ENCODE measurements around the gene LAMC3. TPM values are rescaled to one million over a fixed set of nuclear protein-coding genes. Genes with fewer than 3 reads are reported as not detected.

Gene LAMC3
- total RNA-seq, 2 donors from 2014 or later = 0.55 to 156 TPM

- intact Hi-C loops (cut with DNase I) = no loop called here
- H3K27ac ChIP-seq = no peak overlapping the region
- TF ChIP-seq POLR2AphosphoS5 (IDR thresholded peaks at IDR 0.05) (no peak), POLR2A (IDR thresholded peaks at IDR 0.05) (no peak)
- TF ChIP-seq, protein P1, sequence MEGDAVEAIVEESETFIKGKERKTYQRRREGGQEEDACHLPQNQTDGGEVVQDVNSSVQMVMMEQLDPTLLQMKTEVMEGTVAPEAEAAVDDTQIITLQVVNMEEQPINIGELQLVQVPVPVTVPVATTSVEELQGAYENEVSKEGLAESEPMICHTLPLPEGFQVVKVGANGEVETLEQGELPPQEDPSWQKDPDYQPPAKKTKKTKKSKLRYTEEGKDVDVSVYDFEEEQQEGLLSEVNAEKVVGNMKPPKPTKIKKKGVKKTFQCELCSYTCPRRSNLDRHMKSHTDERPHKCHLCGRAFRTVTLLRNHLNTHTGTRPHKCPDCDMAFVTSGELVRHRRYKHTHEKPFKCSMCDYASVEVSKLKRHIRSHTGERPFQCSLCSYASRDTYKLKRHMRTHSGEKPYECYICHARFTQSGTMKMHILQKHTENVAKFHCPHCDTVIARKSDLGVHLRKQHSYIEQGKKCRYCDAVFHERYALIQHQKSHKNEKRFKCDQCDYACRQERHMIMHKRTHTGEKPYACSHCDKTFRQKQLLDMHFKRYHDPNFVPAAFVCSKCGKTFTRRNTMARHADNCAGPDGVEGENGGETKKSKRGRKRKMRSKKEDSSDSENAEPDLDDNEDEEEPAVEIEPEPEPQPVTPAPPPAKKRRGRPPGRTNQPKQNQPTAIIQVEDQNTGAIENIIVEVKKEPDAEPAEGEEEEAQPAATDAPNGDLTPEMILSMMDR (IDR thresholded peaks at IDR 0.05) = no peak
- no peaks in the 10 kb centered on the region for H3K4me1 ChIP-seq (replicated peaks)
- no peaks in the 10 kb centered on the region for H3K27me3 ChIP-seq (replicated peaks; ENCODE audit: insufficient read depth)
- no peaks in the 10 kb centered on the region for H3K9me3 ChIP-seq
- DNase-seq (ENCODE audit: low spot score) = no peak
- WGBS = 66% methylated on average over 25 of the region's 26 CpGs
- H3K4me3 ChIP-seq = no peak overlapping the region
- H3K36me3 ChIP-seq = no peaks in the 10 kb centered on the region
These were observed 17.8 kb upstream of the LAMC3 start for GRCh38 chr9:130990978-130991777.

- intact Hi-C loops (cut with DNase I) = no loop called here
- no peaks in the 10 kb centered on the region for H3K27me3 ChIP-seq (replicated peaks; ENCODE audit: insufficient read depth)
- 75% methylated on average over 19 of the region's 20 CpGs for WGBS
These were observed 16.9 kb upstream of the LAMC3 start for GRCh38 chr9:130991778-130992681.

GRCh38 chr9:130992682-130993032 is 16.3 kb upstream of the LAMC3 start:
- no peaks in the 10 kb centered on the region for H3K9me3 ChIP-seq
- TF ChIP-seq POLR2A (IDR thresholded peaks at IDR 0.05) = no peak
- no peak for TF ChIP-seq POLR2AphosphoS5 (IDR thresholded peaks at IDR 0.05)
- TF ChIP-seq, protein P1 (IDR thresholded peaks at IDR 0.05) = no peak
- 89% methylated on average over 10 of the region's 10 CpGs for WGBS
- H3K27me3 ChIP-seq (replicated peaks; ENCODE audit: insufficient read depth) = no peaks in the 10 kb centered on the region
- intact Hi-C loops (cut with DNase I) = no loop called here
- no peaks in the 10 kb centered on the region for H3K36me3 ChIP-seq
- DNase-seq (ENCODE audit: low spot score) = no peak
- no peaks in the 10 kb centered on the region for H3K4me1 ChIP-seq (replicated peaks)
- no peak overlapping the region for H3K27ac ChIP-seq
- H3K4me3 ChIP-seq = no peak overlapping the region

More at GRCh38 chr9:130991778-130992681, 16.9 kb upstream of the LAMC3 start:
- no peak for TF ChIP-seq POLR2A (IDR thresholded peaks at IDR 0.05)
- TF ChIP-seq, protein P1 (IDR thresholded peaks at IDR 0.05) = no peak
- no peak for DNase-seq (ENCODE audit: low spot score)
- no peak overlapping the region for H3K4me3 ChIP-seq
- no peaks in the 10 kb centered on the region for H3K9me3 ChIP-seq
- H3K4me1 ChIP-seq (replicated peaks) = no peaks in the 10 kb centered on the region
- no peak overlapping the region for H3K27ac ChIP-seq
- H3K36me3 ChIP-seq = no peaks in the 10 kb centered on the region

DNA sequence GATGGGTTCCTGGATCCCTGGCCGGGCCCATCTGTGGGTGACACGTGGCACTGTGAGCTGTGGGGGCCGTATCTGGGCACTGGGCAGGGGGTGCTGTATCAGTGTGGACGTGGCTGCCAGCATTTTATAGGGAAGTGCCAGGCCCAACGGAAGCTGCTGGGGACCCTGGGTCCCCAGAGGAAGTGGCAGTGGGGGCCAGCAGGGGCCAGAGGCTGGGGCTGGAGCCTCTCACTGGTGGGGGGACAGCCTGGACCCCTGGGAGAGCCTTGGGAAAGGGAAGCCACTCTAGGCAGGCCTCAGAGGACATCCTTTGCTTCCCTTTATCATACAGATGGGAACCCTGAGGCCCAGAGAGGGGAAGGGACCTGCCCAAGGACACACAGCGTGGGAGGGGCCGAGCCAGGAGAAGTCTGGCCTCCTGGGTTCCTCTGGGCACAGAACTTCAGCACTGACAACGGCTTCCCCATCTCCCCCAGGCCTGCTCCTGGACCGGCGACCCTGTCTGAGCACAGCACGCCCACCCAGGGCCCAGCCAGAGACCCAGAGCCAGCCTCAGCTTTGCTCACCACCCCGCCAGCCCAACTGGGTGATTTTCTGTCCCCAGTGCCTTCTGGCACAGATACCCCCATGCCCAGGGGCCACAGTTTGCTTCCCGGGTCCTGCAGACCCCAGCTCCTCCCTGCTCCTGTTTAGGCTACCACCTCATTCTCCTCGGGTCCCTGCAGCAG is 15.5 kb upstream of the LAMC3 start:
- Histone ChIP-seq H3K27me3 (replicated peaks; ENCODE audit: insufficient read depth) (no peaks in the 10 kb centered on the region), H3K36me3 (no peaks in the 10 kb centered on the region)
- 78% methylated on average over 14 of the region's 14 CpGs for WGBS

More for the DNA sequence above, 15.5 kb upstream of the LAMC3 start:
- no peaks in the 10 kb centered on the region for H3K9me3 ChIP-seq
- DNase-seq (ENCODE audit: low spot score) = no peak
- TF ChIP-seq POLR2AphosphoS5 (IDR thresholded peaks at IDR 0.05) (no peak), POLR2A (IDR thresholded peaks at IDR 0.05) (no peak)
- TF ChIP-seq, protein P1 (IDR thresholded peaks at IDR 0.05) = no peak
- intact Hi-C loops (cut with DNase I) = no loop called here
- no peak overlapping the region for H3K27ac ChIP-seq
- no peaks in the 10 kb centered on the region for H3K4me1 ChIP-seq (replicated peaks)
- H3K4me3 ChIP-seq = no peak overlapping the region

Measured in prostate gland (tissue), 2 donors.